Pancreas (tissue), 10 donors: Measurements from ENCODE around the gene TMEM201. TPM values are rescaled to one million over a fixed set of nuclear protein-coding genes. Genes with fewer than 3 reads are reported as not detected.

Experiments
- ATAC-seq, 4 donors: fragments of 200-7000 bp; cut with Tn5 transposase; one replicate each; pipeline versions ENCODE4 v1.8.0 to v1.9.1; 2020; ENCODE audit warnings: mild to moderate bottlenecking in 4 of 4, moderate library complexity in 4 of 4
- DNase-seq, 6 donors: peaks; one replicate each; pipeline ENCODE4 v3.0.0-alpha.2; 2020
- FAIRE-seq: peaks from 2 replicates; lab custom pipeline; 2012; peaks lifted over from hg19 to GRCh38; lab: Jason Lieb, UNC
- H3K27ac ChIP-seq, 4 donors: fragments of 200-600 bp; sonication (generic); 1 replicate in 3 of 4; 2 replicates in 1 of 4; pipeline versions ENCODE4 v1.5.0 to v1.8.0; 2020
- H3K27me3 ChIP-seq, 4 donors: fragments of 200-600 bp; one replicate each; pipeline ENCODE4 v1.8.0; 2021
- H3K36me3 ChIP-seq, 3 donors: fragments of 200-600 bp; sonication (generic) in 1 of 3; one replicate each; pipeline versions ENCODE4 v1.5.0 to v1.8.0; 2020 to 2021
- H3K4me1 ChIP-seq, 3 donors: fragments of 200-600 bp; one replicate each; pipeline ENCODE4 v1.8.0; 2021
- H3K4me3 ChIP-seq, 4 donors: fragments of 200-600 bp; sonication (generic) in 2 of 4; one replicate each; pipeline versions ENCODE4 v1.5.0 to v1.8.0; 2020 to 2021
- H3K9me3 ChIP-seq, 4 donors: fragments of 200-600 bp; one replicate each; pipeline ENCODE4 v1.8.0; 2021
- CTCF ChIP-seq, 4 donors: fragments of 200-600 bp; sonication (generic) in 3 of 4; IDR thresholded peaks; one replicate each; pipeline versions ENCODE4 v1.5.0 to v1.8.0; 2021; ENCODE audit warnings: antibody characterized with exemption in 4 of 4
- WGBS, 2 donors: extraction: QIAGEN DNeasy Blood & Tissue Kit; methylation state at CpG; one replicate each; pipeline ENCODE4 v1.1.7; 2013; 5-methylcytosine and 5-hydroxymethylcytosine counted together
- intact Hi-C, 3 donors: fragments of 100-400 bp; cut with DNase I; formaldehyde crosslinking; loops; one replicate each; pipeline versions ENCODE4 v1.11.1 to v1.14.2; 2022
- polyA plus RNA-seq, 2 donors: library from polyadenylated mRNA; stranded (reverse); fragments of 200-250 nt; gene quantifications; one replicate each; pipeline ENCODE4 v1.2.3, GENCODE V29; 2013
- total RNA-seq, 6 donors: library from RNA; stranded (reverse); fragmentation: NEBNext Ultra II Directional in 4 of 6; extraction: Animal tissue kit (Norgen Biotek cat#: 25700) in 4 of 6; gene quantifications; one replicate each; pipeline versions ENCODE4 v1.2.1 to v1.2.4, GENCODE V29; 2021 to 2023
- donor health status: healthy with polysubstance abuse.
- donor health status: DM: no; HTN: no; CAD: no; lungs with moderate emphysema.
- donor health status: DM: no; HTN: no; CAD: no.
- donor health status: control.
- donor health status: control.
- donor health status: Bipolar disorder and iron deficiency.
- donor health status: DM: yes; HTN: yes; CAD: no.
- donor health status: DM: no; HTN: no; CAD: no.
- donor health status: DM: no; HTN: no; CAD: no.
- donor health status: DM: yes; HTN: yes; CAD: no.

Gene TMEM201
- total and polyA plus RNA-seq, 8 donors = 2.9 to 7.2 (median 6.2) TPM

- FAIRE-seq (no peak), ATAC-seq (no peak), DNase-seq (peak in 1 of 6 donors; percentile 71)
- TF ChIP-seq CTCF (IDR thresholded peaks at IDR 0.05) = no peak
- Histone ChIP-seq H3K4me1 (peaks cover 0 to under 1% (median 0%) of the 10 kb centered on the region in 3 donors), H3K27ac (no peak overlapping the region), H3K9me3 (no peaks in the 10 kb centered on the region), H3K27me3 (no peaks in the 10 kb centered on the region), H3K4me3 (no peak overlapping the region), H3K36me3 (peaks cover 0 to 20% (median 5%) of the 10 kb centered on the region in 3 donors)
- intact Hi-C loops = no loop called here
- WGBS, 2 donors = 91 to 94% methylated on average over 18 of the region's 18 CpGs
Measured at GRCh38 chr1:9598316-9598700, 9.6 kb downstream of the TMEM201 start.

DNA sequence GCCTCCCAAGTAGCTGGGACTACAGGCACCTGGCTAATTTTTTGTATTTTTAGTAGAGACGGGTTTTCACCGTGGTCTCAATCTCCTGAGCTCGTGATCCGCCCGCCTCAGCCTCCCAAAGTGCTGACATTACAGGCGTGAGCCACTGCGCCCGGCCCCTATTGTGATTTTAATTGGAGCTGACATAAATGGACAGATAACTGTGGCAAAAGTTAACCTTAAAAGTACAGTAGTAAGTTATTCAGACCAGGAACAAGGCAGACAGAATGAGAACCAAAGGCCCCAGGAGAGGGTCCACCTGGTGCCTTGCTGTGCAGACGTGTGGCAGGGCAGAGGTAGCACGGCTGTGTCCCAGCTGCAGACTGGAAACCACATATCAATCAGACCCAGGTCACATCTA lies 11.0 kb downstream of the TMEM201 start:
- H3K9me3 ChIP-seq = no peaks in the 10 kb centered on the region
- H3K4me1 ChIP-seq = no peaks in the 10 kb centered on the region
- TF ChIP-seq CTCF (IDR thresholded peaks at IDR 0.05) = no peak
- FAIRE-seq (no peak), DNase-seq (no peak), ATAC-seq (no peak)
- no peak overlapping the region for H3K27ac ChIP-seq
- no peak overlapping the region for H3K4me3 ChIP-seq
- H3K36me3 ChIP-seq = peaks cover 0 to 20% (median 9%) of the 10 kb centered on the region in 3 donors
- 92 to 94% methylated on average over 10 of the region's 10 CpGs for WGBS, 2 donors
- no peaks in the 10 kb centered on the region for H3K27me3 ChIP-seq
- intact Hi-C loops = no loop called here

DNA sequence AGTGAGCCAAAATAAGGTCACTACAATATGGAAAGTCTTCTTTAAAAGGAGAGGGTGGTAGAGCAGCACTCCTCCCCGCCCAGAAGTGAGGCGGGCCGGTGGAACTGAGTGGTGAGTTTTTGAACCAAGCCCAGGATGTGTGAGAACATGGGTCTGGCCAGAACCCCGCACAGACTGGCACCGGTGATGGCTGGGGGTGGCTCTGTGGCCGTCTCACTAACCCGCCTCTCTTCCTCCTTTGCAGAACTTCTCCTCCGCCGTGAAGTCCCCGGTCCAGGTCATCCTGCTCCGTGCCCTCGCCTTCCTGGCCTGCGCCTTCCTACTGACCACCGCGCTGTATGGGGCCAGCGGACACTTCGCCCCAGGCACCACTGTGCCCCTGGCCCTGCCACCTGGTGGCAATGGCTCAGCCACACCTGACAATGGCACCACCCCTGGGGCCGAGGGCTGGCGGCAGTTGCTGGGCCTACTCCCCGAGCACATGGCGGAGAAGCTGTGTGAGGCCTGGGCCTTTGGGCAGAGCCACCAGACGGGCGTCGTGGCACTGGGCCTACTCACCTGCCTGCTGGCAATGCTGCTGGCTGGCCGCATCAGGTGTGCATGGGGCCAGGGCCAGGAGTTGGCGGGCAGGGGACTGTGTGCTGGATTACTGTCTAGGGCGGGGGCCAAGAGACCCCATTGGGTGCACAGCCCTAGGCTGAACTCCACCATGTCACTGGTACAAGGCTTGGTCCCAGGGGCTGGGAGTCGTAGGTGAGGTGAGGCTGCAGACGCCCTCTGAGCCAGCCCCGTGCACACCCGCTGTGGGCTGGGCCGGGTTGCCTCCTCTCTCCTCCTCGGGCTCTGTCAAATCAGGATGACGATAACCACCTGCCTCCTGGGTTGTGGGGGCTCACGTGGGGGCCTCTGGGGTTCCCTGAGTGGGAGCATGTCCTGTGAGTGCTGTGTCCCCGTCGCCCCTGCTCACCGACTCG lies 12.4 kb downstream of the TMEM201 start:
- WGBS, 2 donors = 92 to 96% methylated on average over 38 to 39 of the region's 39 CpGs
- peak in 1 of 6 donors; percentile 62 for DNase-seq

GRCh38 chr1:9601942-9602793 lies 13.5 kb downstream of the TMEM201 start:
- DNase-seq (peak in 1 of 6 donors; percentile 60), ATAC-seq (no peak), FAIRE-seq (no peak)
- Histone ChIP-seq H3K27me3 (no peaks in the 10 kb centered on the region), H3K27ac (no peak overlapping the region), H3K9me3 (no peaks in the 10 kb centered on the region), H3K4me1 (no peaks in the 10 kb centered on the region), H3K4me3 (no peak overlapping the region), H3K36me3 (peaks cover 0 to 20% (median 9%) of the 10 kb centered on the region in 3 donors)
- intact Hi-C loops = no loop called here
- TF ChIP-seq CTCF (IDR thresholded peaks at IDR 0.05) = no peak
- 96 to 97% methylated on average over 26 of the region's 26 CpGs for WGBS, 2 donors

More for the DNA sequence above, 12.4 kb downstream of the TMEM201 start:
- H3K4me1 ChIP-seq = no peaks in the 10 kb centered on the region
- FAIRE-seq = no peak
- H3K9me3 ChIP-seq = no peaks in the 10 kb centered on the region
- TF ChIP-seq CTCF (IDR thresholded peaks at IDR 0.05) = no peak
- no peak overlapping the region for H3K4me3 ChIP-seq
- peaks cover 0 to 20% (median 9%) of the 10 kb centered on the region in 3 donors for H3K36me3 ChIP-seq
- no peak for ATAC-seq
- no peak overlapping the region for H3K27ac ChIP-seq
- intact Hi-C loops = no loop called here
- no peaks in the 10 kb centered on the region for H3K27me3 ChIP-seq
